ENCODE results near the gene PHF2. TPM values are rescaled to one million over a fixed set of nuclear protein-coding genes. Genes with fewer than 3 reads are reported as not detected.

PHF2 gene
- total RNA-seq, 1 donor from 2014 or later = 7.3 TPM

GRCh38 chr9:93585695-93586094 is 9.3 kb downstream of the PHF2 start:
- DNase-seq (ENCODE audit: low spot score) (peak; percentile 21), ATAC-seq (no peak)

GRCh38 chr9:93586290-93587057 is 10.1 kb downstream of the PHF2 start:
- ATAC-seq (no peak), DNase-seq (ENCODE audit: low spot score) (peak; percentile 33)

- no peak for DNase-seq (ENCODE audit: low spot score)
- ATAC-seq = no peak
These were observed 10.9 kb downstream of the PHF2 start for GRCh38 chr9:93587284-93587650.

DNA sequence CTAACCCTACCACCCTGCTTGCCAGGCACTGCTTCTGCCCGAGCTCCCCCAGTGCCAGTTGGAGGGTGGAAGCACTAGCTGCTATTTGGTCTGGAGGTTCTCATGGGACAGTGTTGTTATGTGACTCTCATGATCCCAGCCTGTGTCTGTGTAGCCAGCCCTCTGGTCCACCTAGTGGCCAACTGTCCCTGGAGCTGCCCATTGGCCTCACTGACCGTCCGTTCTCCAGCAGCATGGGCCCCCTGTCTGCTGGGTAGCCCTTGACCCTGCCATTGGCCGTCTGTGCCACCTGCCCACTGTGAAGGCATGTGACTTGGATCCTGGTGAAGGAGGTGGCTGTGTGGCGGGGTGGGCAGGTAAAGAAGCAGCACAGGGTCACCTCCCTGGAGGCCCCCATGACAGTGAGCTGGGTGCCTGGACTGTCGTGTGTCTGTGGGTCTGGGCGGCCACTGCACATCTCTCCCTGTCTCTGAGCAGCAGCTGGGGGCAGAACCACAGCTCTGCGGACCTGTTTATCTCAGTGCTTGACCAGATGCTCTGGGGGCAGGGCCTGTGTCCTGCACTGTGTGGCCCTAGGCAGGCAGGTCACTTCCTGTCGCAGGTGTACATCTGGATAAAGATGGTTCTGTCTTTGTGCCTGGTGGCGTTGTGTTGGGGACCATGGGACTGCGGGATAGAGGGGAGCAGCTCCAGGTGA is 11.4 kb downstream of the PHF2 start:
- ATAC-seq = peak; percentile 47

GRCh38 chr9:93588641-93589609 is 12.5 kb downstream of the PHF2 start:
- no peak for ATAC-seq

More for the DNA sequence above, 11.4 kb downstream of the PHF2 start:
- peak; percentile 42 for DNase-seq (ENCODE audit: low spot score)

GRCh38 chr9:93589688-93590087 is 13.3 kb downstream of the PHF2 start:
- ATAC-seq (peak; percentile 21), DNase-seq (ENCODE audit: low spot score) (peak; percentile 21)

More at GRCh38 chr9:93588641-93589609, 12.5 kb downstream of the PHF2 start:
- peak; percentile 23 for DNase-seq (ENCODE audit: low spot score)

- DNase-seq (ENCODE audit: low spot score) (peak; percentile 40), ATAC-seq (no peak)
These were observed 14.3 kb downstream of the PHF2 start for GRCh38 chr9:93590609-93591234.

GRCh38 chr9:93591301-93592007 is 15.1 kb downstream of the PHF2 start:
- ATAC-seq (no peak), DNase-seq (ENCODE audit: low spot score) (peak; percentile 32)

GRCh38 chr9:93592008-93592642 is 15.7 kb downstream of the PHF2 start:
- ATAC-seq = no peak
- peak; percentile 15 for DNase-seq (ENCODE audit: low spot score)

DNA sequence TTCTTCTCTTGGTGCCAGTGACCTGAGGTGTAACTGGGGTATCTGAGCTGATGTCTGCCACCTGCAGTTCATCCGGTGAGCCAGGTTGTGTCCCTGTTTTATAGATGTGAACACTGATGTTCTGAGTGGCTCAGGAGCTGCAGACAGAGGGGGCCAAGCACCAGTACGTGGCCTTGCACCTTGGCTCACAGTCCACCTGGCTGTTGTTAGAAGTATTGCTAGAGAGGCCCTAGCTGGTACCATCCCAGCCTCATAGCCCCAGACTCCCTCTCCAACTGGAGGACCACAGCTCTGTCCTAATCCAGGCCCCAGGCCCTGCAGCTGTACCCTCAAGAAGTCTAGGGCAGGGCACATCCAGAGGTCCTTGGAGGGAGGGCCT is 16.2 kb downstream of the PHF2 start:
- ATAC-seq (peak; percentile 54), DNase-seq (ENCODE audit: low spot score) (peak; percentile 30)

GRCh38 chr9:93593144-93593658 is 16.8 kb downstream of the PHF2 start:
- DNase-seq (ENCODE audit: low spot score) = no peak

GRCh38 chr9:93594041-93594756 is 17.8 kb downstream of the PHF2 start:
- DNase-seq (ENCODE audit: low spot score) = peak; percentile 44
- no peak for ATAC-seq

More at GRCh38 chr9:93593144-93593658, 16.8 kb downstream of the PHF2 start:
- no peak for ATAC-seq

GRCh38 chr9:93595461-93595860 is 19.1 kb downstream of the PHF2 start:
- DNase-seq (ENCODE audit: low spot score) = no peak
- ATAC-seq = no peak

DNA sequence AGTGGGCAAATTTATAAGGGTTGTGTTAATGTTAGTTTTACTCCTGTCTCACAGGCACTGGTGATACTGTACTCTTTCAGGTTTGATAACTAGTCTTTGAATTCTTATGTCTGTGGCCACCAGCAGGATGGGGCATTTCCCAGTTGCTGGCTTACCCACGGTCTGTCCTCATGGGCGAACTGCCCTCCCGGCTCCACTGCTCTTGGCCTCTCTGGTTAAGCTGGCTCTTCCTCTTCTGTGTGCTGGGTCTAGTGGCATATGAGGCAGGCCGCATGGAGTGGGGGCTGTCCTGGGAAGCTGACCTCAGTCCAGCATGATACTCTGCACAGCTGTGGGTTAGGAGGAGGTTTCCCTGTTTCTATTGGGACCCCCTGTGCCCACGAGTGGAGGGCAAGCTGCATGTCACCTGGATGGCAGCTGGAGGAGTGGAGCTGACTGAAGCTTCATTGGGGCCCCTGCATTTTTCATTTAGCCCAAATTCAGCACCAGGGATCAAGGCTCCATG is 19.5 kb downstream of the PHF2 start:
- no peak for ATAC-seq
- DNase-seq (ENCODE audit: low spot score) = peak; percentile 30

DNA sequence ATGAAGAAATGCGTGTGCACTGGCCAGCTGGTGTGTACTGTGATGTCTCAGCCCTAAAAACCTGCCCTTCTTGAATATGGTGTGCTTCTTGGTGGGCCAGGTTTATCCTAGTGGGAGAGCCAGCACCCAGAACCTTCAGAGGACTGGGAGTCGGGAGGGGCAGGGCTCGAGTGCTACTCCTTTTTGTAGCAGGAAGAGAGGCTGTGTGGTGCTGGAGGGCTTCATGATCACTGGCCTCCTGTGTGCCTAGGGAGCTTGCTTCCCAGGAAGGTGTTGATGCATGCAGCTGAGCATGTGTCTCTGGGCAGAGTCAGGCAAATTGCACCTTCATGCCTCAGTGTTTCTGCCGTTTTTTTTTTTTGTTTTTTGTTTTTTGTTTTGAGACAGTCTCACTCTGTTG is 20.0 kb downstream of the PHF2 start:
- peak; percentile 19 for DNase-seq (ENCODE audit: low spot score)
- ATAC-seq = no peak

- DNase-seq (ENCODE audit: low spot score) (peak; percentile 18), ATAC-seq (no peak)
These were observed 20.8 kb downstream of the PHF2 start for GRCh38 chr9:93597142-93597706.

GRCh38 chr9:93597871-93598646 is 21.7 kb downstream of the PHF2 start:
- ATAC-seq (no peak), DNase-seq (ENCODE audit: low spot score) (peak; percentile 37)
